HG03565 (cell line): ENCODE data around the gene PAM.
A peak's percentile ranks its signal among the peaks of the same experiment; 100 is the strongest.

Source experiments
- ATAC-seq: cut with Tn5 transposase; IDR thresholded peaks from one replicate; pipeline ENCODE4 v1.9.1; 2021; ENCODE audit warnings: mild to moderate bottlenecking, moderate library complexity; ENCODE audit not compliant: unreplicated experiment

PAM gene

GRCh38 chr5:102807878-102808502, 52.9 kb downstream of the PAM start:
- no peak for ATAC-seq

DNA sequence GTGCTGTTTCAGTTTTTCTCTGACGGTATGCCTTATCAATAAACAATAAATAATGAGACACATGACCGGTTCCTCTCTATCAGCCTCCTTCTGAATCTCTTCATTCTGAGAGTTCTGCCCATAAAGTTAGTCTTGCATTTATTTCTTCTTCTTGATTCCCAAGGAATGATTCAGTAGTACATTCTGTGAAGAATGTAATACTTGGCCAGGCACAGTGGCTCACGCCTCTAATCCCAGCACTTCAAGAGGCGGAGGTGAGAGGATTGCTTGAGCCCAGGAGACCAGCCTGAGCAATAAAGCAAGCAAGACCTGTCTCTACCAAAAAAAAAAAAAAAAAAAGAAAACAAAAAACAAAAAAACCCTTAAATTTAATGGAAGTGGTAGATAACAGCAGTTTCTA, 53.9 kb downstream of the PAM start:
- ATAC-seq: no peak

DNA sequence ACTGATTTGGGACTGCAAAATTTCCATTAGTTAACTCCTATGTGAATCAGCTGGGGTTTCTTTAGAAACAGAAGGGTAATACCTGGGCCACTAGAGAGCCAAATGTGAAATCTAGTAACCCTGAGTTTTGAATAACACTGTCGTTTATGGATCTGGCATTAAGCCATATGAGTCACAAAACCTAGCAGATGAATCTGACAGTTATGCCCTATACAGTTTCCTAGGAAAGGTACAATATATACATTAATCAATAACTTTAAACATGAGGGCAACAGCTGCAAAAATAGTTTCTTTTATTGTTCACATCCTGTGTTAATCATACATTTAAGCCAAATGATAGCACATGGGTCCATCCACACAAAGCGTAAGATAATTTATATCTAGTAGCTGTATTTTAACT, 56.9 kb downstream of the PAM start:
- no peak for ATAC-seq

DNA sequence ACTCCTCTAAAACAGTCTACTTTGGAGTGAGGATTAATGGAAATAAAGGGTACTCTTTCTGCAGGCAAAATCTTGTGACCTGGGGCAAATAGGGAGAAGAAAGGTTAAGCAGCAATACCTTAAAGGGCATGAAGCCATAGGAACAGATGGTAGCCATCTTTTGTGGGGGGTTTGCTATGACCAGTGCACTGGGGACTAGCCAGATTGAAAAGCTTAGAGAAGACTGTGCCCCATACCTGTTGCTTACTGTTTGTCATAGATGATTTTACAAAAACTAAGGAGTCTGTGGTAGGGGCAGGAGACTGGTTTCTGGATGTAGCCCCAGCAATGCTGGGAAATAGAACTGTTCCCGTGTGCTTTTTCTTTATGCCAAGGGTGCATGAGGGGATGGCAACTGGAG, 58.6 kb downstream of the PAM start:
- no peak for ATAC-seq

DNA sequence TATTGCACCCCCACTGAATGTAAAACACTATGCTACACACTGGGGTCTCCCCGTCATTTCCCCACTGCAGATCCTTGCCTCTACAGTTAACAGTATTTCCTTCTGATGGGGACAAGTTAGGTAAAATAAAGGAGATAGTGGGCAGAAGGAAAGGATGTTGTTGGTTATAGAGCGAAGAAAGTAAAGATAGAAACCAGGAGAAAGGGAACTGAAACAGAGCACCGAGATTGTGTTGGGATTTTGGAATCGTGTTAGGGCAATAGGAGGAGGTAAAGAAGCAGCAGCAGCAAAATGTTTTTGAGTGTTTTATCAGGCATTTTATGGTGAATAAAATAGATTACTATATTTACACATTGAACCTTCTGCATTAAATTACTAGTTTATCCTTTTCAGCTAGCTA, 60.0 kb downstream of the PAM start:
- no peak for ATAC-seq

DNA sequence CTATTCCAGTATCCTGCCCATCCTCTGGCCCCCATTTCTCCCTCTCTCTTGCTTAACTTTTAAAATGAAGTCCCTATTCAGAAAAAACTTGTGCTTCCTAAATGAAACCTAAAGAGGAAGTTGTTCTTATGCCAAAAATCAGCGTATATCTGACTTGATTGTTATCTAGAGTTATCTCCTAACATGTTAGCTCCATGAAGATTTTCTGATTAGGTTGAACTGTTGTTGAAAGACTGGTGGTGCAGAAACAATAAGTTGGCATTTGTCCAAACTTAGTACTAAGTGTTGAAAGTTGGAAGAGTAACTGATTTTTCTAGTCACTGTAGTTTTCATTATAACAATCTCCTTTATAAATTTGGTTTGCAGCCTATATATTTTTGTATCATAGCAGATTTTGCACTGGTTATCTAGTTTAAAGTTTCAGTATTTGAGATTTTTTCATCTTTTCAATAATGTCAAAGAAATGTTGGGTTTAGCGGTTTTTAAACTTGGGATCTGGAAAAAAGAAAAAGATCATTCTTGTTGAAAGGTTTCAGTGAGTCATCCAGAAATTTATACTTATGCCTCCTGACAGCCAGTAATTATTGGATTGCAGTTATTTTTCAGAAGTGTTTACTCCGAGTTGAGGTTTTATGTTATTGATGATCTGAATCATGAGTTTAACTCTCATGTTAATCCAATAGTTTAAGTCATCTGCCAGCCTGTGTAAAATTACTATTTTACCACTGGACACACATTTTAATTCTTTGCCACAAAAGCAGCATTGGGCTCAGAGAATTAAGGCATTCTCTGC, 60.6 kb downstream of the PAM start:
- ATAC-seq: no peak

- no peak for ATAC-seq
Measured at GRCh38 chr5:102818345-102818744, 63.2 kb downstream of the PAM start.

DNA sequence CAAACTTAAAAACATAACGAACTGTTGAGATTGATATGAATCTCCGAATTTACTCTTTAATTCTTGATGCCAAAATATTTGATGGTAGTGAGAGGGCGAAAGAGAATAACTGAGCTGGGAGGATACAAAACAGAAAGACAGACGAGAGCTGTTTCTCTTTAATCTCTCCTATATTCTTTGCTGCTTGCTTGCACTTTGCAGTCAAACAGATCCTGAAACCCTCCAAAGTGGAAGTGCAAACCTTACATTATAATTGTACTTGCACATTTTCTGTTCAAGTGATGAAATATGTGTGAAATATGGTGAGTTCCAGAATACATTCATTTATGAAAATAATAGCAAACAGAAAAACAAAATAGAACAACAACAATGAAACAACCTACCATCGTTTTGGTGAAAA, 63.8 kb downstream of the PAM start:
- ATAC-seq: no peak

- ATAC-seq: no peak
Measured at GRCh38 chr5:102819634-102820033, 64.5 kb downstream of the PAM start.

DNA sequence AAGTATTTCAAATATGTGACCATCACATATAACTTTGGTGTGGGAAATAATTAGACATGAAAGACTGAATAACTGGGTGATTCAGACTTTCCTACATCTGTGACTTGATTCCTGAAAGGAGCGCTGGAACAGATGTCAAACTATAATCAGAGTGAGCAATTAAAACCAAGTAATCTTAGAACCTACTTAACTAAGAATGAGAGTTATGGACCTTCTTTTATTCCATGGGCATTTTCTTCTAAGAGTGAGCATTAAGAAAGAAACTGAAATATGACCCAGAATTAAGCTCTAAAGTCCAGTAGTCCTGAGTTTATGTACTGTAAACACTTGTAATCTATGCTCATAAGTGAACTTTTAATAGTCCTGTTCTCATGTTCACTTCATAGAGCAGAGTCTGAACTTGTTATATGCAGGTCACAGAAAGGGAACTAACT, 68.4 kb downstream of the PAM start:
- ATAC-seq: no peak

- no peak for ATAC-seq
Measured at GRCh38 chr5:102826629-102827028, 71.5 kb downstream of the PAM start.

DNA sequence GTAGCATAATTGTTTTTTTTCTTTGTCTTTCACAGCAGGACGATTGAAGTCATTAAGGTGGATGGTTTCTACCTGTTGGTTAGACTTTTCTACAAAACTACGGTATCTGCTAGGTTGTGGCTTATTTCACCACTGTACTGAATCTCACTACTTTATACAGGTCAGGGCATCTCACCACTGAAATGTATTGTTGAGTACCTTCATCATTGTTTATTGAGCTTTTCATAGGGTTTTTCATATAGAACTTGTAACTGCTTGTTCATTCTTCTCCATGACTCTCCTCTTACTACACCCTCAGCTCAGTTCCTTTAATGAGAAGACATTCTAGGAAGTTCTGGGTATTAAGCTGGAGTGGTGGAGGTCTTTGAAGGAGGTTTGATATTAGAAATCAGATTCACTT, 75.1 kb downstream of the PAM start:
- ATAC-seq: no peak

- ATAC-seq: no peak
Measured at GRCh38 chr5:102832445-102832844, 77.3 kb downstream of the PAM start.

- no peak for ATAC-seq
Measured at GRCh38 chr5:102833146-102833545, 78.0 kb downstream of the PAM start.

DNA sequence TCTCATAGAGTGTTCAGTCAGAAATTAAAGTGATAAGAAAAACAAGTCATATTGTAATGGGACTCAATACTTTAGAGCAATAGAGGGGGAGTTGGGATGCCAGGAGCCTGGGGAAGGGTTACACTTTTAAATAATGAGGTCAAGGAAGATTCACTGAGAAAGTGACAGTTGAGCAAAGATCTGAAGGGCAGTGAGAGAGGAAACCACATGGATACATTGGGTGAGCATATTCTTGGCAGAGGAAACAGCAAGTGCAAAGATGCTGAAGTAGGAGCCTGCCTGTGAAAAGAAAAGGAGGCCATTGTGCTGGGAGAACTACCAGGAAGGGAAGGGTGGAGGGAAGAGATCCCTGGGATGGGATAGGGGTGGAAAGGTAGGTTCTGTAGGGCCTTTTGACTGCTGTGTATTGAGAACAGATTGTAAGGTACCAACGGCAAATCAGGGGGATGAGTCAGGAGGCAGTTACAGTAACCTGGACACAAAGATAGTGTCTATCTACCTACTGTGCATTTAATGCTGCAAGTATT, 79.4 kb downstream of the PAM start:
- no peak for ATAC-seq

GRCh38 chr5:102835717-102836116, 80.6 kb downstream of the PAM start:
- no peak for ATAC-seq

GRCh38 chr5:102841021-102841420, 85.9 kb downstream of the PAM start:
- ATAC-seq: no peak

GRCh38 chr5:102843997-102844396, 88.9 kb downstream of the PAM start:
- ATAC-seq: no peak

GRCh38 chr5:102845041-102845440, 89.9 kb downstream of the PAM start:
- ATAC-seq: no peak

DNA sequence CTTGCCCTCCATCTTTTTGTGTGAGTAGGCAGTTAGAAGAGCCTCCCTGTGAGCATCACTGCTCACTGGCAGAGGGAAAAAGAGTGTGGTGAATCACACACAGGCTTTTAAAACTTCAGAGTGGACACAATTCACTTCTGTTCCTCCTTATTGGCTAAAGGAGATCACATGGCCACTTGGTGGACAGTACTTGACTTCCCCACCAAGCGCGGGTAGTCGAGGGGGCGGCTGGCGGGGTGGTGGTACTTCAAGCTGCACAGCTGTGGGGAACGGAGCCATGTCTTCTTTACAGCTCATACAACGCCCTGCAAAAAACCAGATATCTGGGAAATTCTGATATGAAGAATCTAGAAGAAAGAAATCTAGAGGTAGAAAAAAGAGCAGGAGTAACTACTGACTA, 95.4 kb downstream of the PAM start:
- ATAC-seq: no peak

DNA sequence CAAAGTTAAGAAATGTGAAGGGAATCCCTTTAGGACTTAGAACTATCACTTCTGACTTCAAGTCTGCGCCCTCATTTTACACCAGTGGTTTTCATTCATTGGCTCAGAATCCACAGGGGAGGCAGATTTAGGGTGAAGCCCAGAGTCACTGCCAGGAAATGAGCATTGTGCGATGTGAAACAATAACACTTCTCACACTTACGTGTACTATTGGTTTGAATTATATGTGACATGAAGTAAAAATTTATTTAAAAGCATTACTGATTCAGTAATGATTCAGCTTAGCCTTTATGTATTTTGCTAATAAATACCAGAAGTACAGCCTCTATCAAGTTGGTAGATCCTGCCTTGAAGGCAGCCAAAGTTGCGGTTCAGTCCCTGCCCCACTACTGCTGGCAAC, 98.6 kb downstream of the PAM start:
- no peak for ATAC-seq

- ATAC-seq: peak; percentile 43
Measured at GRCh38 chr5:102855681-102856388, 100.7 kb downstream of the PAM start.
